Ishikawa (cell line): Measurements from ENCODE around the gene PRPF19.

Source experiments
- CEBPB ChIP-seq: IDR thresholded peaks from 2 replicates; pipeline ENCODE4 v1.6.1; 2012
- CREB1 ChIP-seq: IDR thresholded peaks from 2 replicates; pipeline ENCODE4 v1.6.1; 2012; ENCODE audit warnings: low read depth
- EGR1 ChIP-seq: IDR thresholded peaks from 2 replicates; pipeline ENCODE4 v1.6.1; 2012
- EP300 ChIP-seq: IDR thresholded peaks from 2 replicates; pipeline ENCODE4 v1.6.1; 2012; ENCODE audit warnings: borderline replicate concordance
- FOXM1 ChIP-seq: IDR thresholded peaks from 2 replicates; pipeline ENCODE4 v1.6.1; 2012; ENCODE audit warnings: low read depth, borderline replicate concordance
- NFIC ChIP-seq: IDR thresholded peaks from 2 replicates; pipeline ENCODE4 v1.6.1; 2012
- RAD21 ChIP-seq: IDR thresholded peaks from 2 replicates; pipeline ENCODE4 v1.6.1; 2012; ENCODE audit warnings: low read depth
- TAF1 ChIP-seq: IDR thresholded peaks from 2 replicates; pipeline ENCODE4 v1.6.1; 2012; ENCODE audit warnings: low read depth, mild to moderate bottlenecking
- TCF12 ChIP-seq: IDR thresholded peaks from 2 replicates; pipeline ENCODE4 v1.6.1; 2012; ENCODE audit warnings: low read depth
- TEAD4 ChIP-seq: IDR thresholded peaks from 2 replicates; pipeline ENCODE4 v1.6.1; 2012
- YY1 ChIP-seq: IDR thresholded peaks from 2 replicates; pipeline ENCODE4 v1.6.1; 2012; ENCODE audit warnings: low read depth
- ZBTB7A ChIP-seq: IDR thresholded peaks from 2 replicates; pipeline ENCODE4 v1.6.1; 2012; ENCODE audit warnings: low read depth
- TF ChIP-seq, protein P1 (sequence below): IDR thresholded peaks from 2 replicates; pipeline ENCODE4 v1.6.1; 2012
- TF ChIP-seq, protein P2 (sequence below): IDR thresholded peaks from 2 replicates; pipeline ENCODE4 v1.6.1; 2012; ENCODE audit warnings: low read depth, mild to moderate bottlenecking
- TF ChIP-seq, protein P3 (sequence below): IDR thresholded peaks from 2 replicates; pipeline ENCODE4 v1.6.1; 2012

PRPF19 gene

DNA sequence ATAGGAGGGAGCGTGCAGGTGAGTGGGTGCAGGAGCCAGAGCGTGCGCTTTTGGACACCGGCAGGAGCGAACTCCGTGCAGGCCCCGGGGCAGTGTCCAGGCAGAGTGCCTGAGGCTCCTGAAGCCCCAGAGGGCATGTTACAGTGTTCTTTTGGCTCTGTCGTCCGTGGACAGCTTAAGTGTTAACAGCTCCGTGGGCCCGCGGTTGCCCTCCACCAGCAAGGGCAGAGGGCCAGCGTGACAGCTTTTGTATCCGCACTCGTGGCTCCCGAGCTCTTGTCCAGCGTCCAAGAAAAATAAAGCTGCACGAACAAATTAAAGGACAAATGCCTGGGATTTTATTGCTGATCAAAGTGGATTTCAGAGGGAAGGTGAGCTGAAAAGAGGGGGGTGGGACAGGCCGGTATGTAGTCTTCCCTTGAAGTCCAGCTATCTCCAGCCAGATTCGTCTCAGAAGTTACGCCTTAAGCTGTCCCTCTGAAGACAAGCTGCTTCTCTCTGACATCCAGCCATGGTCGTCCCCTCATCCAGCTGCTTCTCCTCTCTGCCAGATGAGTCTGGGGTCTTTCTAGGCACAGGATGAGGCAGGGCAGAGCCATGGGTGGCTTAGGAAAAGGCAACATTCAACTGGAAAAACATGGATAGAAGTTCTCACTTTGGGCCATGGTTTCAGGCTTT is 6.6 kb upstream of the PRPF19 start:
- TF ChIP-seq EP300: no peak
- TF ChIP-seq, protein P1, sequence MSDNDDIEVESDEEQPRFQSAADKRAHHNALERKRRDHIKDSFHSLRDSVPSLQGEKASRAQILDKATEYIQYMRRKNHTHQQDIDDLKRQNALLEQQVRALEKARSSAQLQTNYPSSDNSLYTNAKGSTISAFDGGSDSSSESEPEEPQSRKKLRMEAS: no peak

DNA sequence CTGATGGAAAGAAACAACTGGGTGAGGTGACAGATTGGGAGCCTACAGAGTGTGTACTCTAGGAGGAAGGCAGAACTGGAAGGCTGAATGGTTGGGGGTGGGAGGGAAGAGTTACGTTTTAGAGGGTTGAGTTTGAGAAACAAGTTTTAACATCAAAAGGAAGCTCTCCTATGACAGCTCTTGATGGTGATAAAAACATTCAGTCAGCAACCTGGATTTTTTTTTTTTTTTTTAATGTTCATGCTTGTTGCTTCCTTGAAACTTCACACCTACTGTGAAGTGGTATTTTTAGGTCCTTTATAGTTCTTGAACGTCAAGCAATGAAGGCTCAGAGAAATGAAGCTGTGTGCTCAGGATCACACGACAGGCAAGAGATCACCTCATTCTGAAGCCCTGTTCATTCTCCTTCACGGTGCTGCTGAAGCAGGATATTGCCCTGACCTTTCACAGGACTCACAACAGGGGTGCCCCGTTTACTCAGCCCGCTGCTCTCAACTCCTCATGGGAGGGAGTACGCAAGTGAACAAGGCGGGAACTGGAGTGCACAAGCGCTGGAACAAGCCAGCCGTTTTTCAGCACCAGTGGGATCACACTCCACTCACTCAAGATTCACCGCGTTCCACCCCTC is 6.0 kb upstream of the PRPF19 start:
- TF ChIP-seq RAD21 (no peak), EGR1 (no peak), TAF1 (no peak), FOXM1 (no peak), YY1 (no peak), TEAD4 (no peak)
- TF ChIP-seq, protein P2, sequence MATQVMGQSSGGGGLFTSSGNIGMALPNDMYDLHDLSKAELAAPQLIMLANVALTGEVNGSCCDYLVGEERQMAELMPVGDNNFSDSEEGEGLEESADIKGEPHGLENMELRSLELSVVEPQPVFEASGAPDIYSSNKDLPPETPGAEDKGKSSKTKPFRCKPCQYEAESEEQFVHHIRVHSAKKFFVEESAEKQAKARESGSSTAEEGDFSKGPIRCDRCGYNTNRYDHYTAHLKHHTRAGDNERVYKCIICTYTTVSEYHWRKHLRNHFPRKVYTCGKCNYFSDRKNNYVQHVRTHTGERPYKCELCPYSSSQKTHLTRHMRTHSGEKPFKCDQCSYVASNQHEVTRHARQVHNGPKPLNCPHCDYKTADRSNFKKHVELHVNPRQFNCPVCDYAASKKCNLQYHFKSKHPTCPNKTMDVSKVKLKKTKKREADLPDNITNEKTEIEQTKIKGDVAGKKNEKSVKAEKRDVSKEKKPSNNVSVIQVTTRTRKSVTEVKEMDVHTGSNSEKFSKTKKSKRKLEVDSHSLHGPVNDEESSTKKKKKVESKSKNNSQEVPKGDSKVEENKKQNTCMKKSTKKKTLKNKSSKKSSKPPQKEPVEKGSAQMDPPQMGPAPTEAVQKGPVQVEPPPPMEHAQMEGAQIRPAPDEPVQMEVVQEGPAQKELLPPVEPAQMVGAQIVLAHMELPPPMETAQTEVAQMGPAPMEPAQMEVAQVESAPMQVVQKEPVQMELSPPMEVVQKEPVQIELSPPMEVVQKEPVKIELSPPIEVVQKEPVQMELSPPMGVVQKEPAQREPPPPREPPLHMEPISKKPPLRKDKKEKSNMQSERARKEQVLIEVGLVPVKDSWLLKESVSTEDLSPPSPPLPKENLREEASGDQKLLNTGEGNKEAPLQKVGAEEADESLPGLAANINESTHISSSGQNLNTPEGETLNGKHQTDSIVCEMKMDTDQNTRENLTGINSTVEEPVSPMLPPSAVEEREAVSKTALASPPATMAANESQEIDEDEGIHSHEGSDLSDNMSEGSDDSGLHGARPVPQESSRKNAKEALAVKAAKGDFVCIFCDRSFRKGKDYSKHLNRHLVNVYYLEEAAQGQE: no peak

DNA sequence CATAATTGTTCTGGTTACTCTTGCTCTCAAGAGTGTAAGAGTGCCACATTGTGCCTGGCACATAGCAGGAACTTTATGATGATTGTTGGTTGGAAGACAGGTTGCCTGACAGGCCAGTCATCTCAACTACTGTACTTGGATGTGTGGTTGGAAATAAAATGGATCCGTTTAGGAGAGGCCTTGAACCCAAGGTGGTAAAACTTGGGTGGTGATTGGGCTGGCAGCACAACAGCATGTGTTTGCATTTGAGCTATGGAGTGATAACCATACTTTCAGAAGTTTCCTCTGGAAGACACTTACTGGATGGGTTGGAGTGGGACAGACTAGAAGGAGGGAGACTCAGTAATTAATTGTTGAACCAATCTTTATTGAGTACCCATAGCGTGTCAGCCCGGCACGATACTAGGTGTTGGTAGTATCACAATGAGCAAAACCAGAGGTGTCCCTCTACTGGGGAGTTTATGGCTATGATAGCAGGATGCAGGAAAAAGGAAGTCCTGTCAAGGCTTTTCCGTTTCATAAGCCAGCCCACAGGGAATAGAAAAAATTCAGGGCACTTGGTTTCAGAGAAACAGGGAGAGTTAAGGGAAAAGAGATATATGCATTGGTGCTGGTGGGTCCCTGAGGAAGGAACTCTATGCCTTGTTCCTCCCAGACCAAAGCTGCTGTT is 4.5 kb upstream of the PRPF19 start:
- TF ChIP-seq EGR1 (no peak), TAF1 (no peak), FOXM1 (no peak), YY1 (no peak), TEAD4 (no peak), NFIC (no peak), CEBPB (no peak), CREB1 (no peak), ZBTB7A (no peak), EP300 (no peak)
- TF ChIP-seq, protein P1: no peak
- TF ChIP-seq, protein P2: no peak
- TF ChIP-seq, protein P3, sequence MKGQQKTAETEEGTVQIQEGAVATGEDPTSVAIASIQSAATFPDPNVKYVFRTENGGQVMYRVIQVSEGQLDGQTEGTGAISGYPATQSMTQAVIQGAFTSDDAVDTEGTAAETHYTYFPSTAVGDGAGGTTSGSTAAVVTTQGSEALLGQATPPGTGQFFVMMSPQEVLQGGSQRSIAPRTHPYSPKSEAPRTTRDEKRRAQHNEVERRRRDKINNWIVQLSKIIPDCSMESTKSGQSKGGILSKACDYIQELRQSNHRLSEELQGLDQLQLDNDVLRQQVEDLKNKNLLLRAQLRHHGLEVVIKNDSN: no peak

DNA sequence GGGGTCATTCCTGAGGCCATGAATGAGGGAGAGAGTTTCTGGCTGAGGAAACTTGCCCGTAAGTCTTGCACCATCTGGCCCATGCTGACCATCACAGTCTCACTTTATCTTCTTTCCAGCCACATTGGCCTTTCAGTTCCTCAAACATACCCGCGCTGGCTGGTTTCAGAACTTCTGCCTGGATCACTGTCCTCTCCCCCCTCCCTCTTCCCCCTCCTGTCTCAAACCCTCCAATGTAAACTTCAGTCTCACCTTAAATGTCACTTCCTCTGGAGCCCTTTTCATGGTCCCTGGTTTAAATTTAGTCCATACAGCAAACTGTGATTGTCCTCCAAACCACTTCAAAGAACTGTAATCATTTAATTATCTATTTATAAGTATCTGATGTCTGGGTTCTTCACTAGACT is 3.9 kb upstream of the PRPF19 start:
- TF ChIP-seq TEAD4 (no peak), YY1 (no peak), NFIC (no peak), FOXM1 (no peak), CREB1 (no peak), RAD21 (no peak), TAF1 (no peak), TCF12 (no peak), EGR1 (no peak)
- TF ChIP-seq, protein P1: no peak

DNA sequence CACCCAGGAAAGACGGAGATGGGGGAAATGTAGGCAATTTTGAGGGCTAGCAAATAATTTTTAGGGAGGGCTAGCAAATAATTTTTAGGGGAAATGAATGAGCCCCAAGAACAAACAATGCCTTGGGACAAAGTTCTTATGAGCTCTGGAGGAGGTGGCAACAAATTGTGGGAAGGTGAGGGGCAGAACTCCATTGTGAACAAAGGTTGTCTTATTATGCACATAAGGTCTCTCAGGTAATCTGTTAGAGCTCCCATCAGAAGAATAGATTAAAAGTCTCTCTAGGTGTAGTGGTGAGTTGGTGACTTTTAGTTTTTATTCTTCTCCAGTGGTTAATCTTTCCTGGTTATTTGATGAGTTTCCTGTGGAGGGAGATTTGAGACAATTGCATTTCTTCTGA is 2.4 kb upstream of the PRPF19 start:
- TF ChIP-seq YY1 (no peak), EP300 (no peak), RAD21 (no peak), CREB1 (no peak), ZBTB7A (no peak), CEBPB (no peak)

DNA sequence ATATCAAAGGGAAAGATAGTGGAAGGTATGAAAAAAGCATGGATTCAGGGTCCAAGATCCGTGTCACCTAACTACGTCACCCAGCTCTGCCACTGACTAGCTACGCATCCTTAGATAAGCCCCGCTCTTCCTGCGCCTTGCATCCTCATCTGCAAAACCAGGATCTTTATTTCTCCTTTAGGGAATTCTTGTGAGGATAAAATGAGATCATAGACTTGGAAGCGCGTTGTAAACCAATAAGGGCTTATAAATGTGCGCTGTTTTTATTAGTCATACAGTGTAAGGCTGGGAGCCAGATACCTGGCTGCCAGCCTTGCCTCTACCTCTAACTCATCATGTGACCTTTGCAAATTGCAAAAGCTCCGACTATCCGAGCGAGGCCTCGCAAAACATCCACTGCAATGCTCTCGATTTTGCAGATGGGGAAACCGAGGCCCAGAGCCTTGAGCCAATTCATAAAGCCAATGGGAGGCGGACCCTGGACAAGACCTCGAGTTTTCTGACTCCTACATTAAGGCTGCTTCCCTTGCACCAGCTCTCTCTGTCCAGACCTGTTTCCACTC is 753 bp downstream of the PRPF19 start:
- TF ChIP-seq, protein P3: peak; percentile 72; the same call in 1 of the 2 replicates
- TF ChIP-seq YY1: no peak
